Tibial nerve (tissue), 4 donors: ENCODE measurements around the gene KIRREL3.

Source experiments
- CTCF ChIP-seq, 5 experiments: fragments of 200-600 bp in 3 of 5; fragments of 450-650 bp in 2 of 5; sonication (generic) in 3 of 5; IDR thresholded peaks; one replicate each; pipeline ENCODE4 v1.5.1; 2016 to 2019; ENCODE audit warnings: antibody characterized with exemption in 5 of 5, mild to moderate bottlenecking in 3 of 5, moderate library complexity in 2 of 5
- EP300 ChIP-seq, 2 donors: sonication (generic); formaldehyde crosslinking; IDR thresholded peaks; one replicate each; pipeline ENCODE4 v1.6.1; 2017; ENCODE audit warnings: antibody characterized with exemption in 2 of 2, mild to moderate bottlenecking in 1 of 2
- POLR2A ChIP-seq, 2 donors: fragments of 450-650 bp; IDR thresholded peaks; one replicate each; pipeline ENCODE4 v1.6.1; 2017; ENCODE audit warnings: antibody characterized with exemption in 2 of 2, mild to moderate bottlenecking in 2 of 2, moderate library complexity in 2 of 2

DNA sequence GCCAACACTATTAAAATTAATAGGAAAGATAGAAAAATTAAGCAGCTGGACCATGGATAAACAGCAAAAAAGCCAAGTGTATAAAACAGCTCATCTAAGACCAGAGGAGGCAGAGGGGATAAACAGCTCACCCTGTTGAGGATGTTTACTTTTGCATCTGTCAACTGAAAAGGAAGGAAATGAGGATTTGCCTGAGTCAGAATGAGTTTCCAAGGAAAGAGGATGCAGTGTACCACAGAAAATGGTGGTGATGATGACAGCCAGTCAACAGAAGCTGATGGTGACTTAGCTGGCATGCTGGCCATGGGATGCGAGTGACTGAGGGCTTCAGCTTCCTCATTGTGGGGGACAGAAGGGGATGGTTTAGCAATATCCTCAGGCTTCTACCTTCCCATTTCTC lies 183.5 kb downstream of the KIRREL3 start:
- TF ChIP-seq CTCF (IDR thresholded peaks at IDR 0.05) (no peak), POLR2A (IDR thresholded peaks at IDR 0.05) (no peak), EP300 (IDR thresholded peaks at IDR 0.05) (no peak)
